HEK293 (cell line): ENCODE data around the gene ASTN2.

Source experiments
- CTCF ChIA-PET: fragments of 350-600 bp; formaldehyde crosslinking; extraction: SDS; loops from one replicate; lab custom pipeline; 2021; ENCODE audit warnings: antibody characterized with exemption; lab: Yijun Ruan, JAX
- POLR2A ChIA-PET: fragments of 300-600 bp; formaldehyde crosslinking; extraction: SDS; loops from one replicate; lab custom pipeline; 2020; ENCODE audit warnings: antibody characterized with exemption, inconsistent platforms; lab: Yijun Ruan, JAX
- H3K27ac ChIP-seq: fragments of 200-500 bp; sonication (Bioruptor generic); 2 replicates; pipeline ENCODE4 v1.5.1; 2014; ENCODE audit warnings: low read depth, low read length, control low read depth, inconsistent platforms; ENCODE audit errors: extremely low read depth
- H3K36me3 ChIP-seq, 2 experiments: fragments of 200-500 bp in 1 of 2; sonication (Bioruptor generic) in 1 of 2; 1 replicate in 1 of 2; 2 replicates in 1 of 2; pipeline ENCODE4 v1.5.1; 2014 to 2017; ENCODE audit warnings: inconsistent platforms in 2 of 2, low read length in 2 of 2; ENCODE audit not compliant: control insufficient read depth in 2 of 2, insufficient read depth in 1 of 2
- H3K4me1 ChIP-seq: fragments of 200-500 bp; sonication (Bioruptor generic); 2 replicates; pipeline ENCODE4 v1.5.1; 2014; ENCODE audit warnings: mild to moderate bottlenecking, low read length, inconsistent platforms; ENCODE audit not compliant: control insufficient read depth, insufficient read depth
- H3K4me3 ChIP-seq: 2 replicates; pipeline ENCODE4 v1.5.1; 2011; ENCODE audit warnings: low read depth, mild to moderate bottlenecking, control low read depth, low read length, moderate library complexity
- H3K9me3 ChIP-seq: fragments of 200-500 bp; sonication (Bioruptor generic); 2 replicates; pipeline ENCODE4 v1.5.1; 2014; ENCODE audit warnings: low read depth, low read length, inconsistent platforms; ENCODE audit not compliant: control insufficient read depth, insufficient read depth
- KLF10 ChIP-seq: fragments of 450-650 bp; IDR thresholded peaks from 2 replicates; pipeline ENCODE4 v1.5.1; 2018; ENCODE audit warnings: missing biosample characterization, mild to moderate bottlenecking, missing genetic modification characterization
- KLF7 ChIP-seq: fragments of 450-650 bp; formaldehyde crosslinking; IDR thresholded peaks from 2 replicates; pipeline ENCODE4 v1.5.1; 2016; ENCODE audit warnings: missing biosample characterization, missing genetic modification characterization, borderline replicate concordance
- MEIS1 ChIP-seq: sonication (generic); formaldehyde crosslinking; IDR thresholded peaks from 2 replicates; pipeline ENCODE4 v1.8.1; 2022; ENCODE audit warnings: missing genetic modification reagents, mild to moderate bottlenecking, borderline replicate concordance
- REST ChIP-seq: fragments of 450-650 bp; formaldehyde crosslinking; IDR thresholded peaks from 2 replicates; pipeline ENCODE4 v1.5.1; 2016; ENCODE audit warnings: missing biosample characterization, missing genetic modification characterization
- ZBTB11 ChIP-seq: fragments of 450-650 bp; formaldehyde crosslinking; conservative IDR thresholded peaks from 2 replicates; pipeline ENCODE4 v1.5.1; 2016; ENCODE audit warnings: low read depth, missing biosample characterization, missing genetic modification characterization
- ZBTB26 ChIP-seq: fragments of 450-650 bp; formaldehyde crosslinking; optimal IDR thresholded peaks from 2 replicates; pipeline ENCODE3; 2016; ENCODE audit warnings: missing biosample characterization, mild to moderate bottlenecking, missing genetic modification characterization
- ZBTB49 ChIP-seq: fragments of 450-650 bp; formaldehyde crosslinking; IDR thresholded peaks from 2 replicates; pipeline ENCODE4 v1.5.1; 2016; ENCODE audit warnings: missing biosample characterization, missing genetic modification characterization, low read depth
- ZNF19 ChIP-seq: fragments of 450-650 bp; formaldehyde crosslinking; IDR thresholded peaks from 2 replicates; pipeline ENCODE4; 2016; ENCODE audit warnings: missing biosample characterization, missing genetic modification characterization, low read depth
- ZNF280C ChIP-seq: fragments of 450-650 bp; formaldehyde crosslinking; IDR thresholded peaks from 2 replicates; pipeline ENCODE4 v1.5.1; 2016; ENCODE audit warnings: missing biosample characterization, missing genetic modification characterization
- ZNF354C ChIP-seq: fragments of 450-650 bp; formaldehyde crosslinking; IDR thresholded peaks from 2 replicates; pipeline ENCODE4 v1.5.1; 2016; ENCODE audit warnings: missing biosample characterization, missing genetic modification characterization, low read depth, borderline replicate concordance
- ZNF362 ChIP-seq: fragments of 450-650 bp; formaldehyde crosslinking; IDR thresholded peaks from 2 replicates; pipeline ENCODE4 v1.5.1; 2016; ENCODE audit warnings: missing biosample characterization, missing genetic modification characterization
- ZNF423 ChIP-seq: fragments of 450-650 bp; formaldehyde crosslinking; IDR thresholded peaks from 2 replicates; pipeline ENCODE4 v1.5.1; 2016; ENCODE audit warnings: missing biosample characterization, missing genetic modification characterization
- ZNF426 ChIP-seq: fragments of 450-650 bp; formaldehyde crosslinking; IDR thresholded peaks from 2 replicates; pipeline ENCODE4 v1.5.1; 2017; ENCODE audit warnings: missing biosample characterization, missing genetic modification characterization, mild to moderate bottlenecking, inconsistent platforms, moderate library complexity
- ZNF473 ChIP-seq: fragments of 450-650 bp; formaldehyde crosslinking; IDR thresholded peaks from 2 replicates; pipeline ENCODE4 v1.5.1; 2017; ENCODE audit warnings: missing biosample characterization, missing genetic modification characterization
- ZNF544 ChIP-seq: fragments of 450-650 bp; formaldehyde crosslinking; IDR thresholded peaks from 2 replicates; pipeline ENCODE4 v1.5.0; 2017; ENCODE audit warnings: missing biosample characterization, missing genetic modification characterization
- ZNF549 ChIP-seq: fragments of 450-650 bp; IDR thresholded peaks from 2 replicates; pipeline ENCODE4 v1.5.1; 2018; ENCODE audit warnings: missing biosample characterization, missing genetic modification characterization, mild to moderate bottlenecking, inconsistent platforms, moderate library complexity
- ZNF600 ChIP-seq: fragments of 450-650 bp; formaldehyde crosslinking; IDR thresholded peaks from 2 replicates; pipeline ENCODE4 v1.5.1; 2016; ENCODE audit warnings: missing biosample characterization, missing genetic modification characterization
- ZNF626 ChIP-seq: fragments of 450-650 bp; sonication (Bioruptor Pico); formaldehyde crosslinking; IDR thresholded peaks from 2 replicates; pipeline ENCODE4 v1.5.1; 2018; ENCODE audit warnings: missing biosample characterization, missing genetic modification characterization, inconsistent platforms
- ZNF747 ChIP-seq: fragments of 450-650 bp; formaldehyde crosslinking; IDR thresholded peaks from 2 replicates; pipeline ENCODE4 v1.5.1; 2016; ENCODE audit warnings: missing biosample characterization, missing genetic modification characterization

Gene ASTN2

GRCh38 chr9:116430849-116431248, 984.0 kb downstream of the ASTN2 start:
- no peak for TF ChIP-seq ZNF473 (tag by site-specific recombination)
- no peak for TF ChIP-seq ZNF626 (tag by site-specific recombination)
- TF ChIP-seq ZNF600: no peak
- no peak for TF ChIP-seq ZBTB49 (tag by site-specific recombination)
- TF ChIP-seq ZNF19 (tag by site-specific recombination): no peak
- no peak for TF ChIP-seq REST (tag by site-specific recombination)
- ChIA-PET POLR2A (no interaction called here), CTCF (interaction anchor here (0.9 kb wide), 1 partner anchor 12 kb away, joined by 3 read pairs; no protein-coding TSS in a partner anchor)
- Histone ChIP-seq H3K4me3 (no peak overlapping the region), H3K36me3 (peaks cover 0 to under 1% of the 10 kb centered on the region in 2 experiments; a peak in 1 of 3 replicates), H3K27ac (no peak overlapping the region), H3K4me1 (no peaks in the 10 kb centered on the region), H3K9me3 (no peaks in the 10 kb centered on the region)

- TF ChIP-seq ZNF423 (tag by site-specific recombination) (no peak), ZNF362 (tag by site-specific recombination) (no peak), MEIS1 (CRISPR knock-in tag) (no peak), ZNF747 (tag by site-specific recombination) (no peak), ZBTB11 (no peak), ZNF544 (no peak), ZNF280C (tag by site-specific recombination) (no peak), KLF7 (tag by site-specific recombination) (no peak), ZNF426 (no peak), ZNF549 (tag by site-specific recombination) (no peak), ZBTB26 (tag by site-specific recombination) (no peak), ZNF354C (tag by site-specific recombination) (no peak), KLF10 (tag by site-specific recombination) (no peak)
- no peak overlapping the region for H3K27ac ChIP-seq
- no peak overlapping the region for H3K4me3 ChIP-seq
- ChIA-PET POLR2A (no interaction called here), CTCF (no interaction called here)
- H3K36me3 ChIP-seq: peaks cover 0 to 3% of the 10 kb centered on the region in 2 experiments; a peak in 1 of 3 replicates
- H3K9me3 ChIP-seq: no peaks in the 10 kb centered on the region
- no peaks in the 10 kb centered on the region for H3K4me1 ChIP-seq
Observed at GRCh38 chr9:116425244-116425643, 989.6 kb downstream of the ASTN2 start.
